Liver (tissue), 9 donors: ENCODE results near the gene MTURN. TPM values are rescaled to one million over a fixed set of nuclear protein-coding genes. Genes with fewer than 3 reads are reported as not detected.

Source experiments
- DNase-seq: peaks from one replicate; pipeline ENCODE4 v3.0.0-alpha.2; 2017; ENCODE audit warnings: low spot score
- H3K27ac ChIP-seq, 2 donors: one replicate each; pipeline ENCODE4 v1.7.0; 2013; ENCODE audit warnings: inconsistent platforms in 2 of 2, low read length in 2 of 2, control low read depth in 1 of 2, low read depth in 1 of 2, mild to moderate bottlenecking in 1 of 2
- H3K27me3 ChIP-seq, 4 donors: one replicate each; pipeline versions ENCODE4 v1.6.1 to v1.7.0; 2013; ENCODE audit warnings: low read length in 3 of 4, inconsistent platforms in 1 of 4, mild to moderate bottlenecking in 1 of 4, moderate library complexity in 1 of 4; ENCODE audit not compliant: control insufficient read depth in 4 of 4, insufficient read depth in 4 of 4
- H3K36me3 ChIP-seq, 4 donors: one replicate each; pipeline versions ENCODE4 v1.6.1 to v1.7.0; 2013; ENCODE audit warnings: low read length in 3 of 4, mild to moderate bottlenecking in 3 of 4, low read depth in 1 of 4, moderate library complexity in 1 of 4; ENCODE audit not compliant: control insufficient read depth in 4 of 4, insufficient read depth in 3 of 4
- H3K4me1 ChIP-seq, 4 donors: one replicate each; pipeline versions ENCODE4 v1.6.1 to v1.7.0; 2013; ENCODE audit warnings: low read length in 3 of 4, mild to moderate bottlenecking in 3 of 4, moderate library complexity in 1 of 4; ENCODE audit not compliant: control insufficient read depth in 4 of 4, insufficient read depth in 4 of 4
- H3K4me3 ChIP-seq, 3 donors: one replicate each; pipeline versions ENCODE4 v1.6.1 to v1.7.0; 2013; ENCODE audit warnings: low read length in 3 of 3, control low read depth in 1 of 3, low read depth in 1 of 3, mild to moderate bottlenecking in 1 of 3
- H3K9ac ChIP-seq, 2 donors: one replicate each; pipeline ENCODE4 v1.7.0; 2013; ENCODE audit warnings: low read length in 2 of 2, mild to moderate bottlenecking in 2 of 2, moderate library complexity in 2 of 2, control low read depth in 1 of 2, low read depth in 1 of 2
- H3K9me3 ChIP-seq, 4 donors: one replicate each; pipeline versions ENCODE4 v1.6.1 to v1.7.0; 2013; ENCODE audit warnings: low read length in 3 of 4; ENCODE audit not compliant: control insufficient read depth in 4 of 4
- ATF3 ChIP-seq: IDR thresholded peaks from 2 replicates; pipeline ENCODE4 v1.6.1; 2016; ENCODE audit warnings: antibody characterized with exemption
- EGR1 ChIP-seq, 2 donors: IDR thresholded peaks; 2 replicates each; pipeline ENCODE4 v1.6.1; 2016 to 2018; ENCODE audit warnings: antibody characterized with exemption in 2 of 2, low read depth in 2 of 2
- FOXA1 ChIP-seq: IDR thresholded peaks from 2 replicates; pipeline ENCODE4 v1.6.1; 2016; ENCODE audit warnings: antibody characterized with exemption
- FOXA2 ChIP-seq: IDR thresholded peaks from 2 replicates; pipeline ENCODE4 v1.6.1; 2016; ENCODE audit warnings: antibody characterized with exemption
- GABPA ChIP-seq, 2 donors: IDR thresholded peaks in 1 of 2; conservative IDR thresholded peaks in 1 of 2; 2 replicates each; pipeline ENCODE4 v1.6.1; 2016; ENCODE audit warnings: antibody characterized with exemption in 2 of 2, mild to moderate bottlenecking in 1 of 2, moderate library complexity in 1 of 2
- HNF4A ChIP-seq, 2 donors: conservative IDR thresholded peaks; 2 replicates each; pipeline ENCODE4 v1.6.1; 2016; ENCODE audit warnings: antibody characterized with exemption in 2 of 2, mild to moderate bottlenecking in 2 of 2
- HNF4G ChIP-seq: IDR thresholded peaks from 2 replicates; pipeline ENCODE4 v1.6.1; 2016; ENCODE audit warnings: antibody characterized with exemption
- JUND ChIP-seq, 2 donors: IDR thresholded peaks; 2 replicates each; pipeline ENCODE4 v1.6.1; 2016; ENCODE audit warnings: antibody characterized with exemption in 2 of 2
- NR2F2 ChIP-seq: IDR thresholded peaks from 2 replicates; pipeline ENCODE4 v1.6.1; 2016; ENCODE audit warnings: antibody characterized with exemption
- RAD21 ChIP-seq, 2 donors: IDR thresholded peaks; 2 replicates each; pipeline ENCODE4 v1.6.1; 2016; ENCODE audit warnings: antibody characterized with exemption in 2 of 2, mild to moderate bottlenecking in 2 of 2
- REST ChIP-seq: IDR thresholded peaks from 2 replicates; pipeline ENCODE4 v1.6.1; 2016; ENCODE audit warnings: antibody characterized with exemption, mild to moderate bottlenecking
- RXRA ChIP-seq, 2 donors: IDR thresholded peaks; 2 replicates each; pipeline ENCODE4 v1.6.1; 2017 to 2018; ENCODE audit warnings: antibody characterized with exemption in 2 of 2, mild to moderate bottlenecking in 1 of 2
- SP1 ChIP-seq: IDR thresholded peaks from 2 replicates; pipeline ENCODE4 v1.6.1; 2018; ENCODE audit warnings: antibody characterized with exemption, mild to moderate bottlenecking
- TAF1 ChIP-seq: conservative IDR thresholded peaks from 2 replicates; pipeline ENCODE4 v1.6.1; 2016; ENCODE audit warnings: antibody characterized with exemption, mild to moderate bottlenecking
- YY1 ChIP-seq: IDR thresholded peaks from 2 replicates; pipeline ENCODE4 v1.6.1; 2016; ENCODE audit warnings: antibody characterized with exemption, mild to moderate bottlenecking
- ZBTB33 ChIP-seq: IDR thresholded peaks from 2 replicates; pipeline ENCODE4 v1.6.1; 2016; ENCODE audit warnings: antibody characterized with exemption
- WGBS: extraction: QIAGEN DNeasy Blood & Tissue Kit; methylation state at CpG from one replicate; pipeline ENCODE4 v1.1.7; 2013; 5-methylcytosine and 5-hydroxymethylcytosine counted together
- polyA plus RNA-seq, 2 donors: library from polyadenylated mRNA; stranded (reverse) in 1 of 2; unstranded in 1 of 2; fragments of 200-250 nt in 1 of 2; fragments of >200 nt in 1 of 2; fragmentation: Nextera tagmentation in 1 of 2; extraction: Ambion mirVana in 1 of 2; gene quantifications; one replicate each; pipeline versions ENCODE4 v1.2.1 to v1.2.3, GENCODE V29; 2013 to 2015
- total RNA-seq, 2 donors: library from RNA; depleted of rRNA; stranded (reverse); fragments of >200 nt; gene quantifications; one replicate each; pipeline ENCODE4 v1.2.3, GENCODE V29; 2014
- TF ChIP-seq, protein P1 (sequence below): fragments of 150-350 bp; IDR thresholded peaks from 2 replicates; pipeline ENCODE4 v1.5.1; 2017; ENCODE audit warnings: improper control_type of control experiment, low read depth, low read length; ENCODE audit not compliant: missing input control
- TF ChIP-seq, protein P2 (sequence below): IDR thresholded peaks from 2 replicates; pipeline ENCODE4 v1.6.1; 2016; ENCODE audit warnings: antibody characterized with exemption
- donor health status: healthy.
- donor health status: healthy.
- donor health status: healthy.
- donor health status: healthy.
- donor health status: healthy.

MTURN gene
- total and polyA plus RNA-seq, 4 donors = 2.4 to 14.4 (median 6.1) TPM

- Histone ChIP-seq H3K4me1 (no peaks in the 10 kb centered on the region), H3K9ac (no peak overlapping the region), H3K36me3 (no peaks in the 10 kb centered on the region), H3K9me3 (no peaks in the 10 kb centered on the region), H3K4me3 (no peak overlapping the region), H3K27ac (no peak overlapping the region), H3K27me3 (no peaks in the 10 kb centered on the region)
- no peak for TF ChIP-seq JUND (IDR thresholded peaks at IDR 0.05)
- TF ChIP-seq HNF4A (conservative IDR thresholded peaks at IDR 0.05) = no peak
- TF ChIP-seq NR2F2 = no peak
- no peak for TF ChIP-seq HNF4G
- TF ChIP-seq, protein P1, sequence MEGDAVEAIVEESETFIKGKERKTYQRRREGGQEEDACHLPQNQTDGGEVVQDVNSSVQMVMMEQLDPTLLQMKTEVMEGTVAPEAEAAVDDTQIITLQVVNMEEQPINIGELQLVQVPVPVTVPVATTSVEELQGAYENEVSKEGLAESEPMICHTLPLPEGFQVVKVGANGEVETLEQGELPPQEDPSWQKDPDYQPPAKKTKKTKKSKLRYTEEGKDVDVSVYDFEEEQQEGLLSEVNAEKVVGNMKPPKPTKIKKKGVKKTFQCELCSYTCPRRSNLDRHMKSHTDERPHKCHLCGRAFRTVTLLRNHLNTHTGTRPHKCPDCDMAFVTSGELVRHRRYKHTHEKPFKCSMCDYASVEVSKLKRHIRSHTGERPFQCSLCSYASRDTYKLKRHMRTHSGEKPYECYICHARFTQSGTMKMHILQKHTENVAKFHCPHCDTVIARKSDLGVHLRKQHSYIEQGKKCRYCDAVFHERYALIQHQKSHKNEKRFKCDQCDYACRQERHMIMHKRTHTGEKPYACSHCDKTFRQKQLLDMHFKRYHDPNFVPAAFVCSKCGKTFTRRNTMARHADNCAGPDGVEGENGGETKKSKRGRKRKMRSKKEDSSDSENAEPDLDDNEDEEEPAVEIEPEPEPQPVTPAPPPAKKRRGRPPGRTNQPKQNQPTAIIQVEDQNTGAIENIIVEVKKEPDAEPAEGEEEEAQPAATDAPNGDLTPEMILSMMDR = no peak
- no peak for TF ChIP-seq TAF1
- no peak for TF ChIP-seq ATF3
- no peak for TF ChIP-seq RXRA (IDR thresholded peaks at IDR 0.05)
- no peak for TF ChIP-seq YY1
- no peak for TF ChIP-seq GABPA (IDR thresholded peaks at IDR 0.05 in 1 of 2, conservative IDR thresholded peaks at IDR 0.05 in 1 of 2)
- TF ChIP-seq REST = no peak
- TF ChIP-seq EGR1 (IDR thresholded peaks at IDR 0.05; ENCODE audit: low read depth in 2 of 2) = no peak
- TF ChIP-seq RAD21 (IDR thresholded peaks at IDR 0.05) = no peak
- TF ChIP-seq, protein P2, sequence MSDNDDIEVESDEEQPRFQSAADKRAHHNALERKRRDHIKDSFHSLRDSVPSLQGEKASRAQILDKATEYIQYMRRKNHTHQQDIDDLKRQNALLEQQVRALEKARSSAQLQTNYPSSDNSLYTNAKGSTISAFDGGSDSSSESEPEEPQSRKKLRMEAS = no peak
- no peak for TF ChIP-seq SP1
- TF ChIP-seq ZBTB33 = no peak
- no peak for TF ChIP-seq FOXA2
- TF ChIP-seq FOXA1 = no peak
- no peak for DNase-seq
- WGBS = 92% methylated on average over 3 of the region's 3 CpGs
Observed at GRCh38 chr7:30202671-30203070, 67.9 kb downstream of the MTURN start.
